NOMO-1 treated with dmso at 0.1 percent for 144 hours (cell line): ENCODE measurements around the gene TBC1D22A.

Experiments used
- DNase-seq: peaks from one replicate; lab custom pipeline; 2025; ENCODE audit not compliant: unreplicated experiment; lab: John Stamatoyannopoulos, UW

TBC1D22A gene

DNA sequence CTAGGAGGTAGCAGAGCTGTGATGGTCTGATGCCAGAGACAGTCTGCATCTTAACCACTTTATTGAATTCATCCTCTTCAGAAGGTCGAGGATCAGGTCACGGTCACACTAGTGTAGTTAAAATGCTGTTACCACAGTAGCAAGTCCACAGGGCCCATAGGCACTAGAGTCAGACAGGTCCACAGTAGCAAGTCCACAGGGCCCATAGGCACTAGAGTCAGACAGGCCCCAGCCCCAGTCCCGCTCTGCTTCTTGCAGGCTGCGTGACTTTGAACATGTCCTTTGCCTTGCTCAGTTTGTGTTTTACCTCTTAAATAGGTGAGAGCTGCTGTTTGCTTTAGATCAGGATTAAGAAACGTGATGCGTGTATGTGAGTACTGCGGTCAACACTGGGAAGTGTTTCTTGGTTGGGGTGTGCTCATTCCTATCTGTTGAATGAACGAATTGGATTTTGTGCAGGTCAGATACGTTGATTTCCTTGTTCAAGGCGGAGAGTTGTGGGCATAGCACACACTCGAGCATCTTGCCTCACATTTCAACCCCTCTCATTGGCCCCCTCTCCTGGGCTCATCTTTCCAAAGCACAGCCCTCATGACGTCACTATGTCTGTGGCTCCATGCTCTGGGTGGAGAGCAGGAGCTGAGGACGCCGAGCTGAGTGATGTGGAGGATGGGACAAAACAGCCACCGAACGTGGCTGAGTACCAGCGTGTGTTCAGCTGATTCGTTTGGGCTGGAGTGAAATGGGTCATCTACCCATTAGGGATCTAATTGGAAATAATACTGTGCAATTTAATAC is 191.7 kb downstream of the TBC1D22A start:
- no peak for DNase-seq

DNA sequence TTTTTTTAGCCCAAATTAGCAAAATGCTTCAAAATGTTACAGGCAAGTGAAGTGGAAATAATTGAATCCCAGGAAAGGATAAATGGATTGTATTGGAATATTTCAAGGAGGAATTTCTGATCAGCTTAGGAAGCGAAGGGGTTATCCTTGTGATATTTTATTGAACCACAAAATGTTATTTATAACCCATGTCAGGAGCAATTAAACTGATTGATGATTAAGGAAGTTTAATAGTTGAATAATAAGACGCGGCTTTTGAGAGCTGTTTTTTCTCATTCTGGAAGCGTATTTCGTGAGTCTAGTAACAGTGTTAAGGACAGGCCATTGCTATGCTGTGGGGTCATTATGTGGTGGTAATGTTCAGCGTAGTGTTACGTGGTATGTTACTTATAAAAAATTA is 192.3 kb downstream of the TBC1D22A start:
- DNase-seq: no peak

DNA sequence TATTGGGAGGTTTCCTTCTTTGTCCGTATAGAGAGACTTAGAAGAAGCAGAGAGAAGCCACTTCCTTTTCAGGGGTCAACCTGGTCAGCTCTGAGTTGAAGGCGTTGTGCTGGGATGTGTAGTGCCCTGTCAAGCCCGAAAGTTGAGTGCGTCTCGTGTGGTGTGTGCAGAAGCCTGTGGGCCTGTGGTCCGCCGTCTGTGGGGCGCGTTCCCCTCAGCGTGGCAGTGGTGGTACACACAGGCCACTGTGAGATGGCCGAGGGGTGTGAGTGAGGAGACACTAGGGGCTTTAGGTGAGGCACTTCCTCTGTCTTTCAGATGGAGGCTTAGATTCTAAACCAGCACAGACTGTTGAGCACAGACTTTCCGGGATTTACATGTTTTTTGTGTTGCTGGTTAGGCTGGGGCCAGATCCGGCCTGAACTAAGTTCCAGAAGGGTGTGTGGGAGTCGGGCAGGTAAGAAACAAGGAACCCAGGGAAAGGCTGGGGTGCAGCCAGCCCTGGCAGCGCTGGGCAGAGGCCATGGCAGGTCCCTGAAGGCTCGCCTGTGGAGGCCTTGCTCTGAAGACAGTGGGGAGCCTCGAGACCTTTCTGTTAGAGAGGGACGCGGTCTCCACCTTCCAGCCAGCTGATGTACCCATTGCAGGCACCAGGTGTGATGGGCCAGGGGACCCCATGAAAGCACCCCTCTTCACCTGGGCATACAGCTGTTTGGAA is 194.2 kb downstream of the TBC1D22A start:
- no peak for DNase-seq

DNA sequence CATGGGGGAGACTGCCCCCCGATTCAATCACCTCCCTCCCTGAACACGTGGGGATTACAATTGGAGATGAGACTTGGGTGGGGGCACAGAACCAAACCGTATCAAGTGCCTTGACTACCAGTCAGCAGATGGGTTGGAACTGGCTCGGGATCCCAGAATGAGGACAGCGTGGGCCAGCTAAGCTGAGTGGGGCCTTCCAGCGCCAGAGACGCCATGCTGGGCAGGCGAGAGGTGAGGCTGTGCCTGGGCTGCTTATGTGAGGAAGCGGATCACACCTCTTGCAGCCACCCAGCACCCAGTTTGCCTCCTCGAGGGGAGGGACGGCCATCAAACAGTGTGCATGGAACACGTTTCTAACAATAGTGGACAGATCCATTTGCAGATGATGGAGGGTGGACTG is 195.1 kb downstream of the TBC1D22A start:
- no peak for DNase-seq

DNA sequence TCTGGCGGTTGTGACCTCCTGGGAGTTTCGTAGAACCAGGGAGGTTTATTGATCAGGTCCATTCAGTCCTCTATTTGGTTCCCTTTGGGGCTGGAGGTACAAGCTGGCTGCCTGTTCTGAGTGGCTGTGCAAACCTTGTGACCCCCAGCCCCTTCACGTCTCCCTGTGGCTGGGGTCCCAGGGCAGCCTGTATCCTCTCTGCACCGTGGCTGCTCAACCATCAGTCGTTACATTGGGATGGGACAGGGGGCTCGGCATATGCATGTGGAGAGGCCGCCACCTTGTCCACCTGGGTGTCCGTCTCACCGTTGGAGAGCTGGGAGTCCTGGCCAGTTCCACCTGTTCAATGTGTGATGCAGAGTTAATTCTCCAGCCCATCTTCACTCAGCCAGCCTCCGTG is 195.7 kb downstream of the TBC1D22A start:
- DNase-seq: no peak

DNA sequence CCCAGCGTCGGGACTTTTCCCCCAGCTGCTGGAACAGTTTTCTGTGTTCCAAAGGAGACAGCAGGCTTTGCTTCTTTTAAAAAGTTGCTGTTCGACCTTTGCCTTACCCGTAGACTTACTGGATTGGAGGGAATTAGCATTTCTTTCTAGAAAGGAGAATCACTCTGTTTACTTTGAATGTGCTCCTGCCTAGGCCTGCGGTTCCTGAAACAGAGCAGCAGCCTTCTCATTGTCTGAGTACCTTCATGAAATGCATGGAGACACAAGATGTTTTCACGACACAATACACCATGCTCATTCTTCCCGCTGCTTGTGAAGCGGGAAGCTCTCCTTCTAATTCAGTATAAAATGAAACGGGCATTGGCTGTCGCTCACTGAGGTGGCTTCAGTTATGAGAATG is 196.2 kb downstream of the TBC1D22A start:
- no peak for DNase-seq

DNA sequence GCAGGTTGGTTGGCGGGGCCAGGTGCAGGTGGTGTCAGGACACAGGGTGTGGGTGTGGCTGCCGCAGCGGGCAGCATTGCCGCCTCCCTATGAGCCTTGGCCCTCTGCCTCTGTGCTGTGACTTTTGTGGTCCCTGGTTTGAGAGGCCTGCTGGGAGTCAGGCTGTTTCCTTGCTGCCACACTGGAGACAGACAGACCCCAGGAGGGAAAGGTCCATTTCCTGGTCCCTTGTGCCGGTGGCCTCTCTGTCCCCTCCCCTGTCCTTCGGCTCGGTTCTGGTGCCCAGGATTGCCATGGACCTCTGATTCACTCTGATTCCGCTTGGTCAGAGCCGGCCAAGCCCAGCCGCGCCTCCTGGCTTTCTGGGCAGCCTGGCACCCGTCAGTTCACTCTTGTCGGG is 196.9 kb downstream of the TBC1D22A start:
- no peak for DNase-seq

DNA sequence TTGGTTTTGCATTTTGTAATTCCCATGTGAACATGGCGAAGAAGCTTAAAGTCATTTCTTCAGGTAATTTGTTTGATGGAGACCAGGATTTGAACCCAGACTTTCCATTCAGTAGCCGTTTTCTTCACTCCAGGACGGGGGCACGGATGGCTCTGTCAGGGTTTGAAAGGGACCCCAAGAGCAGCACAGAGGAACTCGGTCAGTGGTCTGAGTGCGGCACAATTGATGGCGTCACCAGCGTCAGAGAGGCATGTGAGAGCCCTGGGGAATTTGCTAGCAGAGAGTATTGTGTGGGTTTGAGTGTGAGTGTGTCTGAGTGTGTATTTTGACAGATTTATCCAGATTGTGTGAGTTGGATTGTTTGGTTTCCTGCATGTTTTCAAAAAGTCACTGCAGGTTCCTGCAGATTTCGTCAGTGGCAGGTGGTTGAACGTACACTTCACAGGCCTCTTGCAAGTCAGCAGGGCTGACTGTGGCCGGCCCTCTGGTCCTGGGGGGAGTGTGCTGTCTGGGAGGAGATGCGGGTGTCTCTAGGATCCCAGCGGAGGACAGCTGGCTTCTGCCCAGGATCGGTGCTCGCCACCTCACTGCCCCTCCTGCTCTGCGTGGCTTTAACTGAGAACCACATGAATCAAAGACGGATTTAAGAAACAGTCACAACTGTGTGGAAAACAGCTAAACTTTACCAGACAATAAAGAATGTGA is 199.3 kb downstream of the TBC1D22A start:
- DNase-seq: no peak

DNA sequence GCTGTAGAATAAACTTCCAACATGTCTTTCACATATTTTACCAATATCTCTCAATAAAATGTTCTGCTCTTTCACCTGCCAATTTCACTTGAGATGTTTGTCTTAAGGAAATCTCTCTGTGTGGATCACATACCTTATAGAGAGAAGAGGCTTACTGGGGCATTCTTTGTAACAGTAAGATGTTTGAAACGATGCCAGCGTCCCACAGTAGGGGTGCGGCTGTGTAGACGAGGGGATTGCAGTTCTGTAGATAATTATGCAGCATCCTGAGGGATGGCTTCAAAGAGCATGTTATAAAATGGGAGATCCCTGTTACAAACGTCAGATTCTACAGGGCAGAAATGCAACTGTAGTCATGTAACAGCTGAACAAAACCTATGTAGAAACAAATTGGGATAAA is 200.0 kb downstream of the TBC1D22A start:
- no peak for DNase-seq

DNA sequence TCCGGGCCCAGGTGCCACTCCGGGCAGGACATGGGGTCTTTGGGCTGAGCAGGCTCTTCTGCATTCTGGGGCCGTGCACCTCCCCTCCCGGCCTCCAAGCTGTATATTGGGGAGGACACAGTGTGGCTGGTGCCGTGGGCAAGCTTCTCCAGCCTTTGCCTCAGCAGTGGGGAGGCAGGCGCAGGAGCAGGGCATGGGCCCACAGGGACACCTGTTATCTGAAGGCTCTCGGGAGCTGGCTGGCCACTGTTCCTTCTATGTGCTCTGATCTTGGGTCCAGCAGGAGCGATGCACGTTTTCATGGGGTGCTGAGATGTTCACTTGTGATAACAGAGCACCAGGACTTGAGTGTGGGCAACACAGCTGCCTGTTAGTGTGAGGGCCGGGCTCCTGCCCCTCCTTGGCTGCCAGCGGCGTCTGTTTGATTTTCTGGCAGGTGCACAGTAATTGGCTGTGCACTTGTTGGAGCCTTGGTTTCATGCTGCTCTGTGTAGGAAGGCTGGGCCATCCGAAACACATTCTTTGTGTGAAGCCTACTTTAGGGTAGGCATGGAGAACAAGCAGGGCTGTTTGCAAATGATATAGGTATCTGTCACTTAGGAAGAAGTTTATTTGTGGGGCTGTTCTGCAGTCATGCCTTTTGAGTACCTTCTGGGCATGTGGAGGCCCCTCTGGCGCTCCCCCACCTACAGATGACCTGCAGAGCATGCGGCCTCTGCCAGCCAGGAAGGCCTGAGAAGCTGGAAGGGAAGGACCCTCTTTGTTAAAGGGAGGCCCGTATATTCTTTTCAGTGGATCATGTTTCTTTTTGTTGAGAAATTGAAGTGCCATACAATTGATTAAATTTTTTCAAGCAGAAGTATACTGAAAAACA is 201.5 kb downstream of the TBC1D22A start:
- no peak for DNase-seq

DNA sequence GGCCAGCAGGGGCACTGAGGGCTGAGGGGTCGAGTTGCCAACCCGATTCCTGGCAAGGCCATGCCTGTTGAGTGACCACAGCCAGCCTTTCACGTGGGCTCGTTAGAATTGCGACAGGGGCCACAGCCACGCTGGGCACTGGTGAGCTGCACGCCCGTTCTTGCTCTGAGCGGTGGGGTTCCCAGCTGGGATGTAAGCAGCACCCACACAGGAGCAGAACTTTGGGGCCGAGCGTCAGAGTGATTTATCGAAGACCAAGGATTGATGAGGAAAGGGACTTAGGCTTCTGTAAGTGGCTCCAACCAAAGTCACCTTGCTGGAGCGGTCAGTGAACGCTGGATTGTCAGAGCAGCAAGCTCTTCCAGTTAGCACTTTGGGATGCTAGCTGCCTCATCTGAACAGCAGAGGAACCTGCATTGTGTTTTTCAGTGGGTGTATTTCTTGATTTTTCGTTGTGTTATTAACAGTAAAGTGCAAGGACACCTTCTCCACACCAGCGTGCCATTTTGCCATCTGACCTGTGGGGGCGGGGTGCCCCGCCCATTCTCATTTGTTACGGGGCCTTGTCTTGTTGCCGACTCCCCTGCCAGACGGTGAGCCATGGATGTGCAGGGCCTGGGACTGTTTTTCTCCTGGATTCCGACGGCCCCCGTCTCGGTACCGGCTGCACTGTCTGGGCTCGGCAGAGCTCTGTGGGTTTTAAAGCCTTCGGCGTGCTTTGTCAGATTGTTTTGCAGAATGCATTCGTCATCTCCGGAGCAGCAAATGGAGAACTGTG is 202.5 kb downstream of the TBC1D22A start:
- no peak for DNase-seq

DNA sequence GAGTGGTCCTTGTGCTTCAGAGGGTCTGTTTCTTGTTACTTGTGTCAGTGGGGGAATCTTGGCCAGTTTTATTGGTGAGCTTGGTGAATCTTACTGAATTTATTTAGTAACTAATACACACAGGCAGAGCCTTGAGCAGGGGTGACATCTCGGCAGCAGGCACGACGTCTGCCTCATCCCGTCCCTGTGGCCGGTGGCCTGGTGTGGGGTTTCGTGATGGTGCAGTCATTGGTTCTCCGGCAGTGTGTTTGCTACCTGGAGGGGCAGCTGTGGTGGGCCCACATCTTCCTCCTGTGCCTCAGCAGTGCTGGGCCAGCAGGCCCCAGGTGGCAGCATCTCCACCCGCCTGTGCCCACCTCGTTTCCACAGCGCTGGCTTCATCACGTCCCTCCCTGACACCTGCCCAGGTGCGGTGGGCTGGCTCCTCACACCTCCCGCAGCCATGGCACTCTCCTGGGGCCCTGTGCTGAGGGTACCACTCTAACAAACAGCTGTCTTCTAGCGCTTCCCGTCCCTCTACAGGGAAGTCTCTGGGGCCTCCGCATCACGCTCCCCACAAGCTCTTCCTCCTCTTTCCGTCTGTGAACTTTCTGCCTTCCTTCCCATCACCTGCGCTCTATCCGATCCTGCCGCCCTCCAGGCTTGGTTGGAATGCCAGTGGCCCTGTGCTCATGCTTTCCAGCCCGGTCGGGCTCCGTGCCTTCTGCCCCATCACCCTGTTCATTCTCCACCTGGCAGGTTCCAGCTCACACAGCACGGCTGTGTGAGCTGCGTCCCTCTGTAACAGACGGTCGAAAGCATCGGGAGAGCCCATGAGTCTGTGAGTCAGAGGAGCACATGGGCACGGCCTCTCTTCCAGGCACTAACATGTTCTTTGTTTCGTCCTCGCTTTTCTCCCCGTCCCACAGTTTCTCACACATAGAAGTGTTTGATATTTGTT is 203.4 kb downstream of the TBC1D22A start:
- DNase-seq: no peak

DNA sequence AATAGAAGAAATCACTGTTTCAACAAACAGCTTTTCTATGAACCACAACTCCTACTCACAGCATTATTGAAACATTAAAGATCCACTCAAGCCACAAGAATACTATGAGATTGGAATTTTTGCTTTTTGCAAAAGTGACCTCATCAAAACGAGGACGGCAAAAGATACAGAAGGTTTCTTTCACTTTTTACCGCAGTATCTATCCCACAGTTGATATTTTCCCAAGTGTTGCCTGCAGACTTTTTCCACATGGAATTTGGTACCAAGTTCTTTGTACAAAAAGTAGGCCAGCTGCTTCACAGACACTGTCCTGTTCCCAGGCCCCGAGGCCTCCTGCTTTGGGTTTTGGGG is 204.0 kb downstream of the TBC1D22A start:
- DNase-seq: no peak

DNA sequence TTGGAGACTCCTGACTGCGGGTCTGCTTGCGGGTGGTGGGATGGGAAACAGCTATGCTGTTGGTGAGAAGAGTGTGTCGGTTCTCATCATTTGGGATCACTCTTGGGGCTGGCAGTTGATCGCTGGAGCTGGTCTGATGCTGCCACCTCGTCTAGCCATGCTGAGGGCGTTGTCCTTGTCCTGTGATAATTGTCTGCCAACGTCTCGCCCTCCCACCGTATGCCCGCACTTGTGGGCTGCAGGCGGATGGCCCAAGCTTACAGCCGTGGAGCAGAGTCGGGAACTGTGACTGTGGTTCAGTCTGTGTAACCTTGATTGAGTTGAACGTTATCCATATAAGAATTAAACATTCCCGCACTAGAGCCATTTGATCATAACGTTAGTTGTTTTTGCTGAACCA is 204.4 kb downstream of the TBC1D22A start:
- no peak for DNase-seq

DNA sequence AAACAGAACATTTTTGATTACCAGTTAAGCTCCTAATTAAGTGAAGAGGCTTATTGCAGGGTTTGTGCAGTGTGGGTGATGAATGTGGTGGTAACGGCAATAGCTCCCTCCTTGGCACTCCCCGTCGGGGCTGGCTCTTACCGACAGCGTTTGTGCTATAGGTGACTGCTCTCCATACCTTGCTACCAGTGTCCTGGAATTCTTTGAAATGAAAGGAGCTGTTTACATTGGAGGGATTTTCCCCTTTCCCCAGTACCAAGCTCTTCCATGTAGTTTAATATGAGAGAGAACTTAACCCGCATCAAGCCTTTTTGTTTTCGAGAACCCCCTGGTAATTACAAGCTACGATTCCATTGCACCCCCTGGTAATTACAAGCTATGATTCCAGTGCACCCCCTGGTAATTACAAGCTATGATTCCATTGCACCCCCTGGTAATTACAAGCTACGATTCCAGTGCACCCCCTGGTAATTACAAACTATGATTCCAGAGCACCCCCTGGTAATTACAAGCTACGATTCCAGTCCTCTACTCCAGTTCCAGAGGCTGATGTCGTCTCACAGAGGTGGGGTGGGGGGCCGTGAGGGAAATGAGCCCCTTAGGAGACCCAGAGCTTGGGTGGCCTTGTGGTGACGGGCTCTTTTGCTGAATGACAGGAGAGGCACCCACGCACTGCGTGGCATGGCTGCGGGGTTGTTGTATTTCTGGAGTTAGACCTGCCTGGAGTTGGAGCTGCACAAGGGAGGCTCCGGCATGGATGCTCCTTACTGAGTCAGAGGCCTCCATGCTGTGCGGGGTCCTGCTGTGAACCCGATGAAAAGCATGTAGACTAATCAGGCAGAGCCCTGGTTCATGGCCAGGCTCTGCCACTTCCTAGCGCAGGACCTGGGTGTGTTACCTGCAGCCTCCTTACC is 205.3 kb downstream of the TBC1D22A start:
- DNase-seq: no peak

DNA sequence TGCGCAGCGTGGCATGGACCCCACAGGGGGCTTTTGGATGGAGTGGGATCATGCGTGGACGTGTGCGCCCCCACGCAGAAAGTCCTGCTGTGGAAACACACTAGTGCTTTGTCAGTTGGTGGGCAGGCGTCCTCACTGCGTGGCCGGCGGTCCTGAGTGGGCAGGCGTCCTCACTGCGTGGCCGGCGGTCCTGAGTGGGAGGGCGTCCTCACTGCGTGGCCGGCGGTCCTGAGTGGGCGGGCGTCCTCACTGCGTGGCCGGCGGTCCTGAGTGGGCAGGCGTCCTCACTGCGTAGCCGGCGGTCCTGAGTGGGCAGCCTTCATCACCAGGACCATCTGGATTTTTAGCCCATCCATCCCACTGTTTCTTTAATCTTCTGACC is 205.9 kb downstream of the TBC1D22A start:
- no peak for DNase-seq

DNA sequence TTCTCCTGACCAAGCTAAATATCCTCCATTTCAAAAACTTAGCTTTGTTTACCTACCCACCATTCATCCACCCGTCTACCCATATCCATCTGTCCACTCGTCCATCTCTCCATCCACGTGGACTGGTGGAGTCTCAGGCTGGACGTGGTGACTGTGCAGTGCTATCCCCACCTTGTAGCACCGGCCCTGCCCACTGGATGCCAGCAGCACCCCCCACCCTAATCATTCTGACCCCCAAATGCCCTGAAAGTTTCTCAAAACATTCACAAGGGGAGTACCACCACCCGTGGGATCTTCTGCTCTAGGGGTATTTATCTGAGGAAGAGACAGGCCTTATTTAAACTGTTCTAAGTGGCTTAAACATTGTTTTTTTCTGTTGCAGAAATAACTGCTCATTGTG is 206.4 kb downstream of the TBC1D22A start:
- DNase-seq: no peak

DNA sequence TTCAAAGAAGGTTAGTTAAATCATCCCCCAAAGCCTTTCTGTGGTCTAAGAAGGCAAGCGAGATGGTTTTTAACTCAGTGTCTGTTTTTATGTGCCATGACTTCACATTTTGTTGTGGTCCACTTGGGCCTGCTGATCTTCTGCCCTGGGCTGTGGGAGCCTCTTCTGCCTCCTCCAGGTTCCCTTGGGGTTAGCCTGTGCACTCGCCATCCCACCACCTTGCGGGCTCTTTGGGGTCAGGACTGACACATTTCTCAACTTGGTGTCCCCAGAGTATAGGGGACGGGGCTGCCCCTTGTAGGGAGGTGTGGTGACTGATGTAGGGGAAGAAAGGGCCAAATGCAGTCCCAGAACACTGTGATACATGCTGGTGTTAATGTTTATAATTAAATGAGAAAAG is 207.0 kb downstream of the TBC1D22A start:
- DNase-seq: no peak
